Measurements from ENCODE around the gene POU5F2. TPM values are rescaled to one million over a fixed set of nuclear protein-coding genes. Genes with fewer than 3 reads are reported as not detected.

The POU5F2 gene
- total and polyA plus RNA-seq, 2 of the 8 experiments (the other 6 are each of a cell fraction or from before 2014, with no cell fraction given) = 0.06 to 0.08 TPM

- 65% methylated on average over 4 of the region's 4 CpGs; no CpG with 5 or more reads in 1 of the 2 experiments for WGBS, 2 experiments (ENCODE audit: extremely low coverage in 1 of 2, insufficient coverage in 1 of 2, insufficient read length in 1 of 2, insufficient replicate concordance in 2 of 2, low coverage in 1 of 2, low lambda C conversion rate in 2 of 2, missing lambda C conversion rate in 1 of 2)
- no peak for TF ChIP-seq FOSL1 (IDR thresholded peaks at IDR 0.05; ENCODE audit: insufficient read depth, low read depth, low read length)
- TF ChIP-seq TCF12 (IDR thresholded peaks at IDR 0.05; ENCODE audit: low read depth, low read length) = no peak
- TF ChIP-seq KDM1A (IDR thresholded peaks at IDR 0.05; ENCODE audit: borderline replicate concordance, low read length) = no peak
- TF ChIP-seq EZH2 (IDR thresholded peaks at IDR 0.05; ENCODE audit: low read depth, low read length, severe bottlenecking) = no peak
- no peak for TF ChIP-seq CTCF (IDR thresholded peaks at IDR 0.05; ENCODE audit: control extremely low read depth in 1 of 3, insufficient read depth in 1 of 3, low read depth in 1 of 3, low read length in 3 of 3)
- no peak for TF ChIP-seq GTF2F1 (IDR thresholded peaks at IDR 0.05; ENCODE audit: borderline replicate concordance, low read depth, low read length)
- no peak for TF ChIP-seq SP2 (IDR thresholded peaks at IDR 0.05; ENCODE audit: low read length)
- no peak for TF ChIP-seq USF2 (IDR thresholded peaks at IDR 0.05; ENCODE audit: low read length)
- TF ChIP-seq TEAD4 (IDR thresholded peaks at IDR 0.05; ENCODE audit: low read depth, low read length) = no peak
- TF ChIP-seq SIX5 (IDR thresholded peaks at IDR 0.05; ENCODE audit: low read depth, low read length) = no peak
- TF ChIP-seq TBP (IDR thresholded peaks at IDR 0.05; ENCODE audit: low read depth, low read length) = no peak
These were observed 17.7 kb downstream of the POU5F2 start for GRCh38 chr5:93723681-93724080.

More at GRCh38 chr5:93723681-93724080, 17.7 kb downstream of the POU5F2 start:
- H3K4me2 ChIP-seq (ENCODE audit: insufficient read depth in 1 of 2, low read depth in 2 of 2, low read length in 2 of 2) = no peak overlapping the region
- ChIA-PET CTCF (ENCODE audit: partially characterized antibody) (interaction anchor here (0.6 to 3.1 kb wide), 10 partner anchors 9 to 140 kb away, joined by 3 to 11 read pairs (median 3); partner anchors contain the start of gene POU5F2), POLR2A (ENCODE audit: partially characterized antibody) (no interaction called here)
- H3K56ac ChIP-seq (replicated peaks; ENCODE audit: insufficient read length, low read depth, low read length) = no peak overlapping the region
- H3K4ac ChIP-seq (replicated peaks; ENCODE audit: insufficient read length, low read depth, low read length) = no peak overlapping the region
- H4K20me1 ChIP-seq (replicated peaks in 1 of 2; ENCODE audit: control insufficient read depth in 1 of 2, insufficient read depth in 2 of 2, low read length in 2 of 2) = no peaks in the 10 kb centered on the region
- no peaks in the 10 kb centered on the region for H3K36me3 ChIP-seq (ENCODE audit: control insufficient read depth in 2 of 4, insufficient read depth in 4 of 4, low read length in 3 of 4)
- no peak overlapping the region for H4K91ac ChIP-seq (replicated peaks; ENCODE audit: insufficient read length, low read length)
- no peak overlapping the region for H2BK20ac ChIP-seq (ENCODE audit: low read length)
- H2BK12ac ChIP-seq (ENCODE audit: low read depth, low read length) = no peak overlapping the region
- H4K8ac ChIP-seq (ENCODE audit: extremely low read depth, insufficient read depth, low read length) = no peak overlapping the region
- no peaks in the 10 kb centered on the region for H3K23me2 ChIP-seq (ENCODE audit: low read depth, low read length)
- no peaks in the 10 kb centered on the region for H3K27me3 ChIP-seq (replicated peaks in 1 of 4; ENCODE audit: control insufficient read depth in 3 of 4, extremely low read depth in 1 of 4, insufficient read depth in 3 of 4, low read length in 3 of 4)
- H3K9me3 ChIP-seq (ENCODE audit: insufficient read depth in 2 of 2, low read depth in 1 of 2, low read length in 1 of 2) = no peaks in the 10 kb centered on the region
- no peak overlapping the region for H3K27ac ChIP-seq (ENCODE audit: low read depth, low read length)
- DNase-seq (ENCODE audit: low read depth in 1 of 2, low spot score in 2 of 2) = no peak
- no peak overlapping the region for H2AK5ac ChIP-seq (ENCODE audit: low read depth, low read length)
- H3K4me3 ChIP-seq (ENCODE audit: extremely low read depth in 1 of 4, insufficient read depth in 2 of 4, low read depth in 3 of 4, low read length in 4 of 4) = no peak overlapping the region
- no peak overlapping the region for H3K14ac ChIP-seq (ENCODE audit: insufficient read length)
- H3K79me1 ChIP-seq (ENCODE audit: low read depth, low read length) = no peaks in the 10 kb centered on the region
- H2BK120ac ChIP-seq (replicated peaks; ENCODE audit: low read depth, low read length) = no peak overlapping the region
- H2AFZ ChIP-seq (ENCODE audit: low read length) = no peak overlapping the region
- H3K79me2 ChIP-seq (ENCODE audit: control insufficient read depth in 1 of 2, insufficient read depth in 2 of 2, low read length in 2 of 2) = no peaks in the 10 kb centered on the region
- H3K9ac ChIP-seq (replicated peaks in 1 of 4; ENCODE audit: extremely low read depth in 1 of 4, low read depth in 3 of 4, low read length in 3 of 4) = no peak overlapping the region
- peaks cover 0 to 9% (median 0%) of the 10 kb centered on the region in 4 experiments; a peak in 1 of 7 replicates for H3K4me1 ChIP-seq (replicated peaks in 1 of 4; ENCODE audit: control insufficient read depth in 3 of 4, insufficient read depth in 4 of 4, low read length in 3 of 4)
- FAIRE-seq = no peak
- no peak overlapping the region for H3K23ac ChIP-seq (ENCODE audit: insufficient read length)
- H3K18ac ChIP-seq (ENCODE audit: extremely low read depth, low read length) = no peak overlapping the region
- H2BK5ac ChIP-seq (ENCODE audit: low read depth, low read length) = no peak overlapping the region
- no peak overlapping the region for H2BK15ac ChIP-seq (ENCODE audit: low read length)
- H4K5ac ChIP-seq (ENCODE audit: insufficient read length, low read depth, low read length) = no peak overlapping the region
